Inflammatory macrophage treated with lipopolysaccharide for 1 hour (primary cell): ENCODE measurements around the gene PDZD2.
"Not testable (repeated sequence)": the region's sequence is repeated elsewhere in the genome, so short reads cannot be mapped to it uniquely, and the experiment has no call there.

Experiments used
- DNase-seq, 2 donors: peaks; one replicate each; pipeline ENCODE4 v3.0.0-alpha.2; 2020 to 2022

PDZD2 gene

GRCh38 chr5:31692561-31693221, 53.8 kb downstream of the PDZD2 start:
- no peak for DNase-seq

DNA sequence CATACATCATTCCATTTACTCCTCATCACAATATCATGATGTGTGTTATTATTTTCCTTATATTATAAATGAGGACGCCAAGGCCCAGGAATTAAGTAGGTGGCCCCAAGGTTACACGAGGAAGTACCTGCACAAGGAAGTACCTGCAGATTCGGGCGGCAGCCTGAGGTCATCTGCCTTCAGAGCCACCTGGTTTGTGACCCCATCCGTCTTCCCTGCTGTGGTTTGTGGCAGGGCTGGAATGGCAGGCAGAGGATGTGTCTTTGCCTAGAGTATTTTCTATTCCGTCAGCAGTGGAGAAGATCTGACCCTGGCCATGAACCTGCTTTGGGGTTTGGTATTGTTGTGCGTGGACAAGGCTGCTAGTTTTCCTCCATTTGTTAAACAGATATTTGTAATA, 59.7 kb downstream of the PDZD2 start:
- DNase-seq = no peak

DNA sequence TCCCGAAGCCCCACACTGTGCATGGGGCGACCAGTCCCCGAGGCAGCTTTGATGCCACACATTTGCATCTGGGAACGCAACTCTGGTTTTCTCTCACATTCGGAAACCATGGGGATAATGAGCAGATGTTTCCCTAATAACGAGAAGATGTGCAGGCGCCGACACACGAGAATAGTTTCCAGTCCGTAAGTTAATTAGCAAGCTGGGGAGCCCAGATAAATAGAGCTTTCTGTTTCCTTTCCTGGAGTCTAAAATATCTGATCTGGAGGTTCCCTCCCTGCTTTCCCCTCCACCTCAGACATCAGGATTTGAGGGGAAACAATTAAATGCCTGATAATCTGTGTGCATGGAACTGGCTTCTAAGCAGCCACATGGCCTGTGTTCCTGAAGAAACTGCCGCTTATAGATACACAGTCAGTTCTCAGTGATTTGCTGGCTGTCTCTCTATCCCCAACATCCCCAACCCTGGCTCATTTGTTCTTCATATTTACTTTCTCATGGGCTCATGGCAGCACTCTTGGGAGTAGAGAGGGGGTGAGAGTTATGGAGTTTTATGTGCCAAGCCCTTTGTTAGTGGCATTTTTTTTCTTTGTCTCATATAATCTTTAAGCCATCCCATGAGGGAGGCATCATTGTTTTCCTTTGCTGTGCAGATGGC, 62.8 kb downstream of the PDZD2 start:
- no peak for DNase-seq

GRCh38 chr5:31702712-31703111, 63.8 kb downstream of the PDZD2 start:
- DNase-seq = no peak

- no peak for DNase-seq
These were observed 64.8 kb downstream of the PDZD2 start for GRCh38 chr5:31703757-31704156.

GRCh38 chr5:31706186-31706585, 67.3 kb downstream of the PDZD2 start:
- no peak for DNase-seq

- peak; percentile 25 to 31 for DNase-seq
These were observed 68.4 kb downstream of the PDZD2 start for GRCh38 chr5:31707329-31707728.

DNA sequence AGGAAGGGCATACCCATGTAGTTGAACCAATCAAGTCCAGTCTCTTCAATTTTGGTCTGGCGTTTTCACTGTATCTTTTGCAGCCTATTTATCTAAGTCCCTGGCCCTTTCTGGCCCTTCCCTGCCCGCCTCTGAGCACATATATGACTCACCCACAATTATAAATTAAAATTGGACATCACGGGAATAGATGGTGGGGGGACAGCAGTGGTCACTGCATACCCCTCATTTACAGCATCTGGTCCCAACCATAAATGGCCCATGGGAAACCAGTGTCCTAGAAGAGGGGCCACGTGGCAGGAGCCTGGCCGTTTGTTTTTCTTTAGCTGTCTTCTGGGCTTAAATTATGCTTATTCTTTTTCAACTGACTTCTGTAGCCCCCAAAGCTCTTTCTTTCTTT, 69.2 kb downstream of the PDZD2 start:
- no peak for DNase-seq

DNA sequence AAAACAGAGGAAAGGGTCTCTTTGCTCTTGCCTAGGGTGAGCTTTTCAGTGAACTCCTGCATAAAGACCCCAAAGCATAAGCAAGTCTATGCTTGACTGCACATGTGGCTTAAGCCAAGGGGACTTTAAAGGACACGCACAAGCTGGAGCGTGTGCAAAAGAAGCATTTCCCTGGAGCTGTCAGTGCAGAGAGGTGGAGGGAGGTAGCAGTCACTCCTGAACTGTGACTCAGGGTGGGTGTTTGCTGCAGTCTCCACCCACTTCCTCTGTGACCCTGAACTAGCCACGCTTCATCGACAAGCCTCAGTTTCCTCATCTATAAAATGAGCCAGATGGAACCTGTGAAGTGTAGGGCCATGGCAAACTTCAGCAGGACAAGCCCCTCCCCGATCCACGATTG, 72.4 kb downstream of the PDZD2 start:
- no peak for DNase-seq

DNA sequence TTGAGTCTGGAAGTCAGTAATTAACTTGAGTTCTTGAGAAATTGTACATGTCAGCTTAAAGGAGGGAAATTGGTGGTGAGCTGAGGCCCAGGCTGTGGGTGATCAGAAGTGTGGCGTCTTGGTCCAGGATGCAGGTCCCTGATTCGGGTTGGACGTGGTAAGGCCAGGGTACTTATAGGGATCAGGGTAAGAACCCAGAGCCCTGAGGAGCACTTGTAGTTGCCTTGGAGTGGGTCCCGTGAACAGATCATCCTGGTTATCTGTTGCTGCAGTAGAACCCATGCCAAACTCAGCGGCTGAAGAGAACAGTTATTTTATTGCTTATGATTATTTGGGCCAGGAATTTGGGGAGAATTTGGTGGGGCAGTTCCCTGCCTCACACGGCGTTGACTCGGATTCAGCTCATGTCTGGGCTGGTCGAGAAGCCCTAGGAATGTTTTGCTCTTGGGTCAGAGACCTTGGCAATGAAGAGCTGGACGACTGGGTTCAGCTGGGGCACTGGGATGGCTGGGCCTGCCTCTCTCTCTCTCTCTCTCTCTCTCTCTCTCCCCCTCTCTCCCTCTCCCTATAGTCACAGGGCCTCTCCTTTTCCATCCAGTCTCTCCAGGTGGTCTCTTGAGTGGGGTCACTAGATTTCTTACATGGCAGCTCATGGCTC, 73.1 kb downstream of the PDZD2 start:
- no peak for DNase-seq

- no peak for DNase-seq
These were observed 78.6 kb downstream of the PDZD2 start for GRCh38 chr5:31717561-31717960.

- no peak for DNase-seq
These were observed 81.1 kb downstream of the PDZD2 start for GRCh38 chr5:31720004-31720403.

DNA sequence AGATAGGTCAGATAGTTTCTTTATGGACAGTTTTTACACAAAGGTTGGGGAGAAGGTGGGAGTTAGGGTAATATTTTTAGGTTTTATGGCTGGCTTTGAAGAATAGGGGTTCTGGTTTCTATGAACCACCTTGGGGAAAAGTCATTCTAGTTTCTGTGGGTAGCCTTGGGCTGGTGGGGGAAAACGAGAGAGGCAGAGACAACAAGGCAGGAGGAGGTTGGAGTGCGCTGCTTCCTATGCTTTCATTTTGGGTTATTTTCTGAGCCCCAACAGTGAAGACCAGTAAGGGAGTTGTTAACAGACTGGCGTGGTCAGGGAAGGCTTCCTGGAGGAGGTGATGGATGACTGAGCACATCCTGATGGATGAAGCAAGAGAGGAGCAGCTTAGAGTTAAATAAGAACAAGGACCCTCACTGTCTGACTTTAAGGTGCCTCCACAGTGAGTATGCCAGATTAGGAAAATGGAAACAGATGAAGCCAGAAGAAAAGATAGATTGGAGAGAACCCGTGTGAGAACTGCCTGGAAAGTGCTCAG, 81.9 kb downstream of the PDZD2 start:
- DNase-seq = no peak

DNA sequence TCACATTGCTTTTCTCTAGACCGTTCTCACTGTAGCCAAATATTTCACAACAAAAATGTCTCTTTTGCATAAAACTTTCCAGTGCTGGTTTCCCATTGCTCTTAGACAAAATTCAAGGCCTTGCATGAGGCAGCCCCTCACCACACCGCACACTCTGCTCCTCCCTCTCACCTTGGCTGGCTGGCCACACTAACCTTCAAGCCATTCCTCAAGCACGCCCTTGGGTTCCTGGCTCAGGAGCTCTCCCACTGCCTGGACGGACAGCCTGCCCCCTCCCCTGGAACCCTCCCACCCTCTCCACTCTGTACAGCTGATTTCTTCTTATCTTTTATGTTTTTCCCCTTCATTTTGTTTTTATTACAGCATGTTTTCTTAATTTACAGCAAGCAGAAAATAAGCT, 83.2 kb downstream of the PDZD2 start:
- no peak for DNase-seq

DNA sequence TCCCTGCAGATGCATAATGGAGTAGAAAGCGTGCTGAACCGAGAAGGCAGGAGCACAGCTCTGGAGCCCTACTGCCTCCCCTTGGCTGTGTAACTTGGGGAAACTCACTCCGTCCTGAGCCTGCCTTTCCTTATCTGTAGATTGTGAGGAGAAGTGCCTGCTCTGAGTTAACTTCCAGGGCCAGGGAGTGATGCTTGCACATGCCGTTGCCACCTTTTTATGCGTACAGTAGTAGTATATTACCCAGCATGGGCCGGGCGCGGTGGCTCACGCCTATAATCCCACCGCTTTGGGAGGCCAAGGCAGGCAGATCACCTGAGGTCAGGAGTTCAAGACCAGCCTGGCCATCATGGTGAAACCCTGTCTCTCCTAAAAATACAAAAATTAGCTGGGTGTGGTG, 87.1 kb downstream of the PDZD2 start:
- no peak for DNase-seq

- no peak for DNase-seq
These were observed 88.0 kb downstream of the PDZD2 start for GRCh38 chr5:31726952-31727351.

- no peak for DNase-seq
These were observed 89.1 kb downstream of the PDZD2 start for GRCh38 chr5:31728039-31728438.

DNA sequence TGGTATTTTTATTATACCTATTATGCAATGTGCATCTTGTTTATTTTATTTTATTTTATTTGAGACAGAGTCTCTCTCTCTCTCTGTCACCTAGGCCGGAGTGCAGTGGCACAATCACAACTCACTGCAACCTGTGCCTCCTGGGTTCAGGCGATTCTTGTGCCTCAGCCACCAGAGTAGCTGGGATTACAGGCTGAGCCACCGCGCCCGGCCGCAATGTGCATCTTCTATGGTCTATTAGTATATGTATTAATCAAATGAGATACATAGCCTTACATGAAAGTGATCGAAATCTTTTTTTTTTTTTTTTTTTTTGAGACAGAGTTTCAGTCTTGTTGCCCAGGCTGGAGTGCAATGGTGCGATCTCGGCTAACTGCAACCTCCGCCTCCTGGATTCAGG, 89.9 kb downstream of the PDZD2 start:
- DNase-seq = not testable (repeated sequence)

- no peak for DNase-seq
These were observed 91.2 kb downstream of the PDZD2 start for GRCh38 chr5:31730139-31730538.

- DNase-seq = no peak
These were observed 92.1 kb downstream of the PDZD2 start for GRCh38 chr5:31731016-31731415.

GRCh38 chr5:31731710-31732301, 92.9 kb downstream of the PDZD2 start:
- no peak for DNase-seq

DNA sequence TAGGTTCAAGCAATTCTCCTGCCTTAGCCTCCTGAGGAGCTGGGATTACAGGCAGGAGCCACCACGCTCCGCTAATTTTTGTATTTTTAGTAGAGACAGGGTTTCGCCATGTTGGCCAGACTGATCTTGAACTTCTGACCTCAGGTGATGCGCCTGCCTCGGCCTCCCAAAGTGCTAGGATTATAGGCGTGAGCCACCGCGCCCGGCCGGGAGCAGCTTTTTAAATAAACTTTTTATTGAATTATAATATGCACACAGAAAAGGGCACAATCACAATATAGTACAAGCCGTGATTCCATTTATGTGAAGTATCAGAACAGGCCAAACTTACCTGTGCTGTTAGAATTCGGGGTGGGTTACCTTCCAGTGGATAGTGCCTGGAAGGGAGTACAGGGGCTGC, 93.9 kb downstream of the PDZD2 start:
- not testable (repeated sequence) for DNase-seq

- DNase-seq = no peak
These were observed 94.4 kb downstream of the PDZD2 start for GRCh38 chr5:31733371-31733770.

DNA sequence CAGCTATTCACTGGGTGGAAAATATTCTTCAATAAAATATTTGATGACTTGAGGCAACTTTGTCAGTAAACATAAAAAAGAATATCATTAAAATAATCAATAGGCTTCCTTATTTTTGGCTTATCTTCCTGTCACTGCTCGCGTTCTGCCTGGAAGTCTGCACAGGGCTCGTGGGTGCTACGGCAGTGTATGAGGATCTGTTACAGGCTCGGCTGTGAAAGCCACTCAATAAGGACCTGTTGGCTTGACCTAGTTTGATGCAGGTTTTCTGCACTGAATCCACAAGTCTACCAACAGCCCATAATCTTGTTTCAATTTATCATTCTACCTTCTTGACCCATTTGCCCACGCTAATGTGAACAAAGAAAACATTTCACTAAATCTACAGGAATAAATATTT, 97.2 kb downstream of the PDZD2 start:
- no peak for DNase-seq
